Glutamatergic neuron (in vitro differentiated cells): ENCODE measurements around the gene TAF9. TPM values are rescaled to one million over a fixed set of nuclear protein-coding genes. Genes with fewer than 3 reads are reported as not detected.
"Not testable (repeated sequence)": the region's sequence is repeated elsewhere in the genome, so short reads cannot be mapped to it uniquely, and the experiment has no call there.

Source experiments
- DNase-seq: peaks from one replicate; pipeline ENCODE4 v3.0.0; 2022
- H3K27ac Mint-ChIP-seq: one replicate; pipeline ENCODE4 v1.8.0; 2020; ENCODE audit warnings: mild to moderate bottlenecking, mixed read lengths, inconsistent platforms; ENCODE audit not compliant: unreplicated experiment
- H3K27me3 Mint-ChIP-seq: one replicate; pipeline ENCODE4 v1.8.0; 2020; ENCODE audit warnings: mild to moderate bottlenecking, moderate library complexity, mixed read lengths, inconsistent platforms; ENCODE audit not compliant: unreplicated experiment
- H3K36me3 Mint-ChIP-seq: one replicate; pipeline ENCODE4 v1.8.0; 2020; ENCODE audit warnings: mild to moderate bottlenecking, mixed read lengths, inconsistent platforms; ENCODE audit not compliant: unreplicated experiment
- H3K4me1 Mint-ChIP-seq: one replicate; pipeline ENCODE4 v1.8.0; 2020; ENCODE audit warnings: mild to moderate bottlenecking, low read depth, mixed read lengths, inconsistent platforms; ENCODE audit not compliant: unreplicated experiment
- H3K4me3 Mint-ChIP-seq: one replicate; pipeline ENCODE4 v1.8.0; 2020; ENCODE audit warnings: mild to moderate bottlenecking, mixed read lengths, inconsistent platforms; ENCODE audit not compliant: unreplicated experiment
- H3K9me3 Mint-ChIP-seq: one replicate; pipeline ENCODE4 v1.8.0; 2020; ENCODE audit warnings: mild to moderate bottlenecking, moderate library complexity, mixed read lengths, inconsistent platforms; ENCODE audit not compliant: unreplicated experiment
- total RNA-seq: library from RNA; stranded (reverse); fragmentation: NEBNext Ultra II Directional; extraction: Animal tissue kit (Norgen Biotek cat#: 25700); gene quantifications from one replicate; pipeline ENCODE4 v1.2.1, GENCODE V29; 2021; ENCODE audit not compliant: unreplicated experiment
- TF ChIP-seq, protein P1 (sequence below): fragments of 200-600 bp; sonication (generic); IDR thresholded peaks from one replicate; pipeline ENCODE4 v1.5.0; 2021; ENCODE audit not compliant: partially characterized antibody, unreplicated experiment

TAF9 gene
- total RNA-seq, 1 donor from 2014 or later, result 79.0 TPM

DNA sequence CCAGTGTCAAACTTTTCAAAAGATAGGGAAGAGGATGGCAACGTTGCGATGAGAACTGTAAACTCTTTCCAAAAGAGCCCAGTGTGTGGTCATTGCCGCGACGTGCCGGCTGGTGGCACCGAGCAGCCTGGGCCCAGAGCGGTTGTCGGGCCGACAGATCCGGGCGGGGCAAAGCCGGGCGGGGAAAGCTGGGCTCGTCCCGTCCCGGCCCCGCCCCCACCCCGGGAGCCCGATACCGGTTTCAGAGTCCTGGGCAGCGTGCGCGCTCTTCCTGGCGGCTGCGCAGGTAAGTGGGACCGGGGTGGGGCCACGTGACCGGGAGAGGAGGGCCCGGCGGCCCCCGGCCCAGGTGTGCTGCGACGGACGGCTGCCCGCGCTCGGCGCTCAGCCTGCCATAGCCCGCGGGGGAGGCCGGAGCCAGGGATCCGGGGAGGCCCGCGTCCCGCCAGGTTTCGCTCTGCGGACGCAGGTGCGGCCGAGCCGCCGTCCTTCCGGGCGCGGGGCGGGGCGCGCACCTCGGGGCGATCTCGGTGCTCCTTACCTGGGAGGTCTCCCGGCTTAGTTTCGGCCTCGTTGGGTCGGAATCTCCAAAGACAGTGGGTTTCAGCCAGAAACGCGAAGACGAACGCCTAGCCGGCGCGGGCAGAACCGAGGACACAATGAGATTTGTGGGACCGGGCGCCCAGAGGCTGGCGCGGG is 45.7 kb upstream of the TAF9 start, which contains the start of gene MARVELD2:
Gene MARVELD2 (plus strand): TSS at position 232 of the 699 bp plus-strand sequence. CDS start 4,270 bp downstream, outside the sequence.
- H3K4me3 Mint-ChIP-seq, result peak within 1 kb of the TSS; percentile 77
- no peaks in the 10 kb centered on the region for H3K36me3 Mint-ChIP-seq
- H3K27me3 Mint-ChIP-seq, result peaks cover 8% of the 10 kb centered on the region
- DNase-seq, result peak; percentile 57
- TF ChIP-seq, protein P1, sequence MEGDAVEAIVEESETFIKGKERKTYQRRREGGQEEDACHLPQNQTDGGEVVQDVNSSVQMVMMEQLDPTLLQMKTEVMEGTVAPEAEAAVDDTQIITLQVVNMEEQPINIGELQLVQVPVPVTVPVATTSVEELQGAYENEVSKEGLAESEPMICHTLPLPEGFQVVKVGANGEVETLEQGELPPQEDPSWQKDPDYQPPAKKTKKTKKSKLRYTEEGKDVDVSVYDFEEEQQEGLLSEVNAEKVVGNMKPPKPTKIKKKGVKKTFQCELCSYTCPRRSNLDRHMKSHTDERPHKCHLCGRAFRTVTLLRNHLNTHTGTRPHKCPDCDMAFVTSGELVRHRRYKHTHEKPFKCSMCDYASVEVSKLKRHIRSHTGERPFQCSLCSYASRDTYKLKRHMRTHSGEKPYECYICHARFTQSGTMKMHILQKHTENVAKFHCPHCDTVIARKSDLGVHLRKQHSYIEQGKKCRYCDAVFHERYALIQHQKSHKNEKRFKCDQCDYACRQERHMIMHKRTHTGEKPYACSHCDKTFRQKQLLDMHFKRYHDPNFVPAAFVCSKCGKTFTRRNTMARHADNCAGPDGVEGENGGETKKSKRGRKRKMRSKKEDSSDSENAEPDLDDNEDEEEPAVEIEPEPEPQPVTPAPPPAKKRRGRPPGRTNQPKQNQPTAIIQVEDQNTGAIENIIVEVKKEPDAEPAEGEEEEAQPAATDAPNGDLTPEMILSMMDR, result no peak
- H3K9me3 Mint-ChIP-seq, result peaks cover 3% of the 10 kb centered on the region
- H3K27ac Mint-ChIP-seq, result no peak within 1 kb of the TSS
- H3K4me1 Mint-ChIP-seq, result peaks cover 3% of the 10 kb centered on the region

DNA sequence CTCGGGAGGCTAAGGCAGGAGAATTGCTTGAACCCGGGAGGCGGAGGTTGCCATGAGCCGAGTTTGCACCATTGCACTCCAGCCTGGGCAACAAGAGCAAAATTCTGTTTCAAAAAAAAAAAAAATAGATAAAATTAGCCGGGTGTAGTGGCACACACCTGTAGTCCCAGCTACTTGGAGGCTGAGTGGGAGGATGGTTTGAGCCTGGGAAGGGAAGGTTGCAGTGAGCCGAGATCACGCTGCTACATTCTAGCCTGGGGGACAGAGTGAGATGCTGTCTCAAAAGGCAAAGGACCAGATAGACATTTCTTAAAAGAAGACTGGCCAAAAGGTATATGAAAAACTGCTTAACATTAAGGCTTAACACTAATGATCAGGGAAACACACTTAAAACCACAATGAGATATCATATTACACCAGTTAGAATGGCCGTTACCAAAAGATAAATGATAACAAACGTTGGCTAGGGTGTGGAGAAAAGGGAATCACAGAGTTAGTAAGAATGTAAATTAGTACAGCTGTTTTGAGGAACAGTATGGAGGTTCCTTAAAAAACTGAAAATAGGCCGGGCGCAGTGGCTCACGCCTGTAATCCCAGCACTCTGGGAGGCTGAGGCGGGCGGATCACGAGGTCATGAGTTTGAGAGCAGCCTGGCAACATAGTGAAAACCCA is 35.5 kb upstream of the TAF9 start:
- Mint-ChIP-seq H3K27me3 (peaks cover 2% of the 10 kb centered on the region), H3K4me3 (no peak overlapping the region)

DNA sequence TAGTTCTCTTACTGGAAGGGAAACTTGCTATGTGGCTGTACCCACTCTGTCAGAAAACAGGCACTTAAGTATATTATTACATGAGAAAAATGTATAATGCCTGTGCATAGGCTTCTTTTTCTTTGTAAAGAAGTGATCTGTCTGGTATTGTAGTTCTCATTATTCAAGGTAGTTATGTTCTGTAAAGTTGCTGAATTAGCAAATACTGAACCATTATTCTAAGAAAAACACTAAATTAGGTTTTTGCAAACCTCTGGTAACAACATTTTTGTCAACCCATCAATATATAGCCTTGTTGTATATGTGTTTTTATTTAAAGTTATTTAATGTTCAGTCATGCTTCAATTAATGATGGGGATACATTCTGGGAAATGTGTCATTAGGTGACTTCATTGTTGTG is 9.1 kb upstream of the TAF9 start:
- Mint-ChIP-seq H3K27ac (no peak overlapping the region), H3K4me1 (no peaks in the 10 kb centered on the region), H3K9me3 (no peaks in the 10 kb centered on the region), H3K27me3 (no peaks in the 10 kb centered on the region), H3K36me3 (no peaks in the 10 kb centered on the region), H3K4me3 (no peak overlapping the region)
- DNase-seq, result no peak
- TF ChIP-seq, protein P1, result no peak

More for the DNA sequence above, 35.5 kb upstream of the TAF9 start:
- Mint-ChIP-seq H3K27ac (no peak overlapping the region), H3K4me1 (no peaks in the 10 kb centered on the region), H3K9me3 (no peaks in the 10 kb centered on the region), H3K36me3 (no peaks in the 10 kb centered on the region)
- TF ChIP-seq, protein P1, result no peak
- no peak for DNase-seq

DNA sequence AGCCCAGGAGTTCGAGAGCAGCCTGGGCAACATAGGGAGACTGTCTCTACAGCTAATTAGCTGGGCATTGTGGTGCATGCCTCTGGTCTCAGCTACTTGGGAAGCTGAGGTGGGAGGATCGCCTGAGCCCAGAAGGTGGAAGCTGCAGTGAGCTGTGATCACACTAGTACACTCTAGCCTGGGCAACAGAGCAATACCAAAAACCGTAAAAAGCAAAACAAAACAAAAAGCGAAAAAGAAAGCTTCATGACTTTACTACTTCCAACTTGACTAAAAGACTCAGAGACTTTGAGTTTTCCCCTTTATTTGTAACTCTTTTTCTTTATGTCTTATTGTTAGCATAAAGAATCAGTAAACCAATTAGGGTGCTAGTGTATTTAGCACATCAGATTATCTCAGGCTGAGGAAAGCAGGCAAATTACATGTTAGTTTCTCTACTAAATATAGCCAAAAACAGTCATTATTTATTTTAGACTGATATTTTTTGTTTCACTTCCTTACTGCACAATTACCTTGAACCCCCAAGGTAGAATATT is 5.7 kb upstream of the TAF9 start:
- H3K27ac Mint-ChIP-seq, result no peak overlapping the region
- TF ChIP-seq, protein P1, result no peak

DNA sequence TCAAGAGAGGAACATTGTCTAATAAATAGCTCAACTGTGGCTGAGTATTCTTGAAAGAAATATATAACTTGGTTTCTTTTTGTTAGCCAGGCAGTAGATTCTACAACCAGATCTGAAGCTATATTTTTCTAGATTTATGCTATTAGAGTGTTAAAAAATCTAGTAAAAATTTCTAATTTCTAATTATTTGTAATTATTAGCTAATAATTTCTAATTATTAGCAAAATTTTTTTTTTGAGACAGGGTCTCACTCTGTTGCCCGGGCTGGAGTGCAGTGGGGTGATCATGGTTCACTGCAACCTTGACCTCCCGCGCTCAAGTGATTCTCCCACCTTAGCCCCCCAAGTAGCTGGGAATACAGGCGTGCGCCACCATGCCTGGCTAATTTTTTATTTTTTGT is 3.1 kb upstream of the TAF9 start:
- H3K36me3 Mint-ChIP-seq, result no peaks in the 10 kb centered on the region
- H3K27me3 Mint-ChIP-seq, result peaks cover 2% of the 10 kb centered on the region
- peaks cover 5% of the 10 kb centered on the region for H3K9me3 Mint-ChIP-seq
- DNase-seq, result no peak
- TF ChIP-seq, protein P1, result no peak
- H3K27ac Mint-ChIP-seq, result no peak overlapping the region
- H3K4me3 Mint-ChIP-seq, result no peak overlapping the region
- H3K4me1 Mint-ChIP-seq, result peaks cover 5% of the 10 kb centered on the region

More for the DNA sequence above, 5.7 kb upstream of the TAF9 start:
- Mint-ChIP-seq H3K9me3 (peaks cover 3% of the 10 kb centered on the region), H3K27me3 (peaks cover 2% of the 10 kb centered on the region), H3K4me3 (no peak overlapping the region), H3K4me1 (no peaks in the 10 kb centered on the region), H3K36me3 (no peaks in the 10 kb centered on the region)
- no peak for DNase-seq

DNA sequence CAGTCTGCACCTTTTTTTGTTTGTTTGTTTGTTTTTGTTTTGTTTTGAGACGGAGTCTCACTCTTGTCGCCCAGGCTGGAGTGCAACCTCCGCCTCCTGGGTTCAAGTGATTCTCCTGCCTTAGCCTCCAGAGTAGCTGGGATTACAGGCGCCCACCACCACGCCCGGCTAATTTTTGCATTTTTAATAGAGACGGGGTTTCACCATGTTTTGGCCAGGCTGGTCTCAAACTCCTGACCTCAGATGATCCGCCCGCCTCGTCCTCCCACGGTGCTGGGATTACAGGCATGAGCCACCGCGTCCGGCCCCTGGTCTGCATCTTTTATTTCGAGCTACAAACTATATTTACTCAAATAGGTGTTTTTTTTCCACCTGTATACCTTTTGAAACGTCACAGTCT is 1.0 kb upstream of the TAF9 start:
- H3K9me3 Mint-ChIP-seq, H3K4me1 Mint-ChIP-seq, H3K36me3 Mint-ChIP-seq, H3K27me3 Mint-ChIP-seq, DNase-seq: not testable (repeated sequence)
- Mint-ChIP-seq H3K27ac (peak overlapping the region; percentile 93), H3K4me3 (peak overlapping the region; percentile 95)
